HepG2 (cell line): ENCODE data around the gene OPN5. TPM values are rescaled to one million over a fixed set of nuclear protein-coding genes. Genes with fewer than 3 reads are reported as not detected.

Experiments
- AHR ChIP-seq: IDR thresholded peaks from 2 replicates; pipeline ENCODE4 v1.6.1; 2018; ENCODE audit warnings: missing genetic modification reagents, missing compliant biosample characterization
- AKAP8 ChIP-seq: sonication (generic); formaldehyde crosslinking; IDR thresholded peaks from 2 replicates; pipeline ENCODE4 v1.5.1; 2020; ENCODE audit warnings: mild to moderate bottlenecking, missing genetic modification reagents
- ATF5 ChIP-seq: sonication (generic); formaldehyde crosslinking; IDR thresholded peaks from 2 replicates; pipeline ENCODE4 v1.4.0; 2020; ENCODE audit warnings: mild to moderate bottlenecking, low read depth, missing genetic modification reagents
- HOMEZ ChIP-seq: IDR thresholded peaks from 2 replicates; pipeline ENCODE4 v1.6.1; 2016; ENCODE audit warnings: low read depth
- IKZF5 ChIP-seq: IDR thresholded peaks from 2 replicates; pipeline ENCODE4 v1.6.1; 2018; ENCODE audit warnings: missing genetic modification reagents, mild to moderate bottlenecking, missing compliant biosample characterization
- MED1 ChIP-seq: sonication (generic); formaldehyde crosslinking; IDR thresholded peaks from 2 replicates; pipeline ENCODE4 v1.4.0; 2020; ENCODE audit warnings: missing genetic modification reagents
- NCOA2 ChIP-seq: sonication (generic); formaldehyde crosslinking; IDR thresholded peaks from 2 replicates; pipeline ENCODE4 v1.8.0; 2022; ENCODE audit warnings: inconsistent platforms
- SUZ12 ChIP-seq: fragments of 150-350 bp; IDR thresholded peaks from 2 replicates; pipeline ENCODE4 v1.6.1; 2014; ENCODE audit warnings: low read depth, low read length
- ZFP36 ChIP-seq: fragments of 150-350 bp; IDR thresholded peaks from 2 replicates; pipeline ENCODE4 v1.6.1; 2018; ENCODE audit warnings: borderline replicate concordance, low read length, low read depth; ENCODE audit not compliant: partially characterized antibody
- ZFP36L2 ChIP-seq: sonication (generic); formaldehyde crosslinking; IDR thresholded peaks from 2 replicates; pipeline ENCODE4 v1.4.0; 2020; ENCODE audit warnings: missing genetic modification reagents
- ZNF124 ChIP-seq: sonication (generic); formaldehyde crosslinking; IDR thresholded peaks from 2 replicates; pipeline ENCODE4 v1.4.0; 2020; ENCODE audit warnings: missing genetic modification reagents
- ZNF318 ChIP-seq: sonication (generic); formaldehyde crosslinking; IDR thresholded peaks from 2 replicates; pipeline ENCODE4 v1.4.0; 2020; ENCODE audit warnings: mild to moderate bottlenecking, missing genetic modification reagents
- ZNF333 ChIP-seq: sonication (generic); formaldehyde crosslinking; IDR thresholded peaks from 2 replicates; pipeline ENCODE4 v1.4.0; 2020; ENCODE audit warnings: mild to moderate bottlenecking, missing genetic modification reagents, borderline replicate concordance
- ZNF335 ChIP-seq: sonication (generic); formaldehyde crosslinking; IDR thresholded peaks from 2 replicates; pipeline ENCODE4 v1.4.0; 2020; ENCODE audit warnings: missing genetic modification reagents
- ZNF446 ChIP-seq: sonication (generic); formaldehyde crosslinking; IDR thresholded peaks from 2 replicates; pipeline ENCODE4 v1.5.0; 2020; ENCODE audit warnings: mild to moderate bottlenecking, missing genetic modification reagents
- polyA plus RNA-seq, 8 experiments: library from polyadenylated mRNA; depleted of rRNA in 3 of 8; stranded (reverse) in 7 of 8; unstranded in 1 of 8; fragments of >200 nt; fragmentation: Illumina TruSeq in 4 of 8; extraction: Trizol in 4 of 8; gene quantifications; 2 replicates each; pipeline versions ENCODE4 v1.2.1 to v1.2.3, GENCODE V29; 2011 to 2016; ENCODE audit warnings: low read depth in 4 of 8, missing spikeins in 1 of 8, mixed read lengths in 1 of 8; ENCODE audit not compliant: insufficient read depth in 1 of 8
- total RNA-seq, 5 experiments: library from RNA; depleted of rRNA; stranded (reverse); fragments of >200 nt; fragmentation: Illumina TruSeq; extraction: Trizol; gene quantifications; 2 replicates each; pipeline ENCODE4 v1.2.3, GENCODE V29; 2016; ENCODE audit warnings: low read depth in 1 of 5

Gene OPN5
- total and polyA plus RNA-seq, 2 of the 13 experiments (the other 11 are each of a cell fraction or from before 2014, with no cell fraction given) = not detected

GRCh38 chr6:47787620-47788497, 6.0 kb downstream of the OPN5 start (continued):
- TF ChIP-seq HOMEZ = no peak
- no peak for TF ChIP-seq AHR (CRISPR knock-in tag)
- TF ChIP-seq ZNF318 (CRISPR knock-in tag) = no peak
- TF ChIP-seq AKAP8 = no peak
- TF ChIP-seq ZNF333 (CRISPR knock-in tag) = no peak
- peak; percentile 51; the same call in 1 of the 2 replicates for TF ChIP-seq IKZF5
- TF ChIP-seq ZNF335 (CRISPR knock-in tag) = no peak
- TF ChIP-seq ATF5 (CRISPR knock-in tag) = no peak
- 0 out of 2 replicates have a peak, but pooled peaks have one; percentile 40 for TF ChIP-seq ZNF446 (CRISPR knock-in tag)
- TF ChIP-seq NCOA2 (CRISPR knock-in tag) = peak; percentile 12; the same call in 1 of the 2 replicates
- peak; percentile 61 for TF ChIP-seq ZFP36
- no peak for TF ChIP-seq ZFP36L2 (CRISPR knock-in tag)
- TF ChIP-seq MED1 = 0 out of 2 replicates have a peak, but pooled peaks have one; percentile 24
- TF ChIP-seq ZNF124 (CRISPR knock-in tag) = no peak
- no peak for TF ChIP-seq SUZ12
